ENCODE measurements around the gene DAB1.

DAB1 gene

DNA sequence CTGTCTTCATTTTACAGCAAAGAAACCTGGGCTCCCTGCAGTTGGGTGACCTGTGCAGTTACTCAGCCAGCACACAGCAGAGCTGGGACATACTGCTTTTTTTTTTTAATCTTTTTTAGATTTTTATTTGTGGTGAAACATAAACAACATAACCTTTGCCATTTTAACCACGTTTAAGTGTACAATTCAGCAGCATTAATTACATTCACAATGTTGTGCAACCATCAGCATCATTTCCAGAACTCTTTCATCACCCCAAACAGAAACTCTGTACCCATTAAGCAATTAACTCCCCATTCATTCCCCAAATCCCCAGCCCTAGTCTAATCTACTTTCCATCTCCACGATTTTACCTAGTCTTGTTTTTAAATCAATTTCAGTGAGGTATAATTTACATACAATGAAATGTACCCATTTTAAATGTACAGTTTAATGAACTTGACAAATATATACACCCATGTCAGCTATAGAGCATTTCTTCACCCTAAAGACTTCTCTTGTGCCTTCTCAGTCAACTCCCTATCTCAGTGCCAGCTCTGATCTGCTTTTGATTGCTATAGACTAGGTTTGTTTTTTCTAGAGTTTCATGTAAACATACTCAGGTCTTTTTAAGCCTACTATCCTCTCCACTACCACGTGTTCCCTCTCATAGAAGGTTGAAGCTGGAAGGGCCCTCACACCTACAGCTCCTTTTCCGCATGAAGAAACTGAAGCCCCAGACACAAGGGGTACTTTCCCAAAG is 420.3 kb downstream of the DAB1 start:
- ATAC-seq, result no peak
- Mint-ChIP-seq H3K4me1 (no peaks in the 10 kb centered on the region), H3K36me3 (ENCODE audit: low read depth) (no peaks in the 10 kb centered on the region)

DNA sequence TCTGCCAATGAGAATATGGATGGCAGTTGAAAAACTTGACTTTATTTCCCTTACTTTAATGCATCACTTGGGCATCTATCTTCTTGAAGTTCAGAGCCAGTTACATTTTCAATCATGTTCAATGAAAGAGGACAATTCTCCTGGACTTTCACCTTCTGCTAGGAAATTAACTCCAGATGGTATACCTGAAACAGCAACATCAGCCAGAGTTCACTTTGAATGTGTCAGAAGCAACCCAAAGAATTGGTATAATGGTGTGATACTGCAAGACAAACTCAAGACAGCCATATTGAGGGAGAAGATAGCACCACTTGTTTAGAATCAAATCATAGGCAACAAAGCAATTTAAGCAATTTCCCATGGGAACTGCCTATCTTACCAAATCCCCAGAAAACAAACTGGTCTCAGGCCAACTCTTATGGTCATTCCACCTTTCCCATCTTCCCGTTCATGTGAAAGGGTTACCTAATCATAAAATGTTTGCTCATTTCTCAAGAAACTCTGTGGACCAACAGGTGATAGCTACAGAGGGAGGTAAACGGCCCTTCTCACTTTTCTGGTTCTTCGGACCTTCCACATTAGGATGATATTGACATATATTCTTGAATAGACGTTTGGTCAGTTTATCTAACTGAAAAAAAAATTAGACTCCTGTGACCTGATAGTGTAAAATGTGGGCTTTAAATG is 428.3 kb downstream of the DAB1 start:
- H3K9me3 Mint-ChIP-seq, result no peaks in the 10 kb centered on the region

More for the DNA sequence above, 420.3 kb downstream of the DAB1 start:
- Mint-ChIP-seq H3K27me3 (peaks cover 3% of the 10 kb centered on the region), H3K27ac (no peak overlapping the region), H3K4me3 (no peak overlapping the region), H3K9me3 (no peaks in the 10 kb centered on the region)
- DNase-seq, result no peak

DNA sequence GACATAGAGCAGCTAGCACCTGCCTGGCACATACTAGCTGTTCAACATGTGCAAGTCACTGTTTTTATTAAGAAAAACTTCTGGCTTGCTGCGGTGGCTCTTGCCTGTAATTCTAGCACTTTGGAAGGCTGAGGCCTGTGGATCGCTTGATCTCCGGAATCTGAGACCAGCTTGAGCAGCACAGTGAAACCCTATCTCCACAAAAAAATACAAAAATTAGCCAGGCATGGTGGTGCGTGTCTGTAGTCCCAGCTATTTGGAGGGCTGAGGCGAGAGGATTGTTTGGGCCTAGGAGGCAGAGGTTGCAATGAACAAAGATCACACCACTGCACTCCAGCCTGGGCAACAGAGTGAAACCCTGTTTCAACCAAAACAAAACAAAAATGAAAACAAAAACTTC is 430.4 kb downstream of the DAB1 start:
- Mint-ChIP-seq H3K4me1 (no peaks in the 10 kb centered on the region), H3K9me3 (no peaks in the 10 kb centered on the region), H3K4me3 (no peak overlapping the region), H3K27me3 (peaks cover 2% of the 10 kb centered on the region), H3K27ac (no peak overlapping the region), H3K36me3 (ENCODE audit: low read depth) (no peaks in the 10 kb centered on the region)
- DNase-seq (no peak), ATAC-seq (no peak)

More for the DNA sequence above, 428.3 kb downstream of the DAB1 start:
- no peaks in the 10 kb centered on the region for H3K4me1 Mint-ChIP-seq
- H3K4me3 Mint-ChIP-seq, result no peak overlapping the region
- ATAC-seq (no peak), DNase-seq (no peak)
- H3K36me3 Mint-ChIP-seq (ENCODE audit: low read depth), result no peaks in the 10 kb centered on the region
- peaks cover 2% of the 10 kb centered on the region for H3K27me3 Mint-ChIP-seq
- H3K27ac Mint-ChIP-seq, result no peak overlapping the region

DNA sequence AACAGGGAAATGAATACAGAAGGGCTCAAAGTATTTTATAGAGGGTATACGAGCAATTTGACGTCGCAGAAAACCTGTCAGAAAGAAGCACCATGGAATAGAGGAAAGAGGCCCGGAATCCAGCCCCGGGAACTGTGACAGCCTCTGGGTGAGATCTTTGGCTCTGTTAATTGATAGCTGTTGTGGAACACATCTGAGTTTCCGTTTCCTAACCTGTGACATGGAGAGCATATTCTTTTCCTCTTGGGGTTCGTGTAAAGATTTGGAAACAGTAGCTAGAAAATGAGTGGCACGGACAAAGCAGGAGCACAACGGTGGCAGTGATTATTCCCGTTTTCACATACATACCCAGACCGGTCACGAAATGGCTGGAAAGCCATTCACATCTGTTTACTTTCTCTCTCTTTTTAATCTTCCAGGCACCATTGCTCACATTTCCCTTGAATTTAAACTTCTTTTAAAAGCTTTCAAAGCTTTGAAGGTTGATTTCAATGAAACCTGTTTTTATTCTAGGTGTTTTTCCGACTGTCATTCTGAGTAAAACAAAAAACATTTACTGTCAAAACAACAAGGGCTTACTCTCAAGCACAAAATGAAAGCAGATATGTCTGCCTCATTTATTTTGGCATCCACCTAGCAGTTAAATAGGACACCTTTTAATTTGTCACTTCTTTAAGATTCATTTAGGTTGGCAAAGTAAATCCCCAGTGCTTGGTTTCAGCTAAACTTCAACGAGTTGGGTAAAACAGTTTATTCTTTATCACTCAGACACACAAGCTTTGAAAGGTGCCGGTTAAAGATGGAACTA is 431.3 kb downstream of the DAB1 start:
- Mint-ChIP-seq H3K9me3 (no peaks in the 10 kb centered on the region), H3K27me3 (peaks cover 2% of the 10 kb centered on the region), H3K4me3 (no peak overlapping the region), H3K27ac (no peak overlapping the region), H3K36me3 (ENCODE audit: low read depth) (no peaks in the 10 kb centered on the region), H3K4me1 (no peaks in the 10 kb centered on the region)
- no peak for DNase-seq
- no peak for ATAC-seq

DNA sequence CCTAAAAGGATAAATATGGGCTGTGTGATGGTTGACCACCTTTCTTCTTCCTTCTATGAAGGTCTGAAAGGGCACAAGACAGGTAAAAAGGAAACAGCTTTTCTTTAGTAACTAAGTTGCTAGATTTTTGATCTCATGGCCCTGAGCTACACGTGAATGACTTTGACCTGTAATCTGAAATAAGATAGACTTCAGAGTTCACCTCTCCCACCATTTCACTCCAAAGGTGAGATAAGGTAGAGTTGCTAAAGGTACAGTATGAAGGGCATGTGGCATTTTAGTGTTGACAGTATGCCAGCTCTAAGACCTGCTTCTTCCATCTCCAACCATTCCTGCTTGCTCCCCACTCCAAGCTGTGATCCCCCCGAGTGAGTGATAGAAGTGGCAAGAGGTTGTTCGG is 432.3 kb downstream of the DAB1 start:
- Mint-ChIP-seq H3K27me3 (peaks cover 2% of the 10 kb centered on the region), H3K36me3 (ENCODE audit: low read depth) (no peaks in the 10 kb centered on the region), H3K27ac (no peak overlapping the region), H3K4me3 (no peak overlapping the region), H3K9me3 (no peaks in the 10 kb centered on the region), H3K4me1 (no peaks in the 10 kb centered on the region)
- ATAC-seq (no peak), DNase-seq (no peak)

DNA sequence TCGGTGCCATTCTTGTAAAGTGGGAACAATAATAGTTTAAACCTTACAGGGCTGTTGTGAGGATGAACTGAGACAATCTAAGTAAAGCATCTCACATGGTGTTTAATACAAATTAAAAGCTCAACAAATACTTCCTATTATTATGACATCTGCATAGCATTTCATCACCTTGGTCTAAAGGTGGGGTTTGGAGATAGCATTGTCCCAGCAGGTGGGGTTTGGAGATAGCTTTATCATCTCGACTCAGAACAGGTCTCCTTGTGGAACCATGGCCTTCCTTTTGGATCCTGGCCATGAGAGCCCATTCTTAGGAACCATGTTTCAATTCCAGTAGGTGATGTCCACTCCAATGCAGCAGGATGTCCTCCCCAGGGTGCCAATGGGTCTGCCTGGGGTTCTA is 437.5 kb downstream of the DAB1 start:
- no peaks in the 10 kb centered on the region for H3K27me3 Mint-ChIP-seq
- no peak overlapping the region for H3K27ac Mint-ChIP-seq
- H3K36me3 Mint-ChIP-seq (ENCODE audit: low read depth), result no peaks in the 10 kb centered on the region
- no peaks in the 10 kb centered on the region for H3K9me3 Mint-ChIP-seq
- DNase-seq (no peak), ATAC-seq (no peak)
- no peaks in the 10 kb centered on the region for H3K4me1 Mint-ChIP-seq
- no peak overlapping the region for H3K4me3 Mint-ChIP-seq

DNA sequence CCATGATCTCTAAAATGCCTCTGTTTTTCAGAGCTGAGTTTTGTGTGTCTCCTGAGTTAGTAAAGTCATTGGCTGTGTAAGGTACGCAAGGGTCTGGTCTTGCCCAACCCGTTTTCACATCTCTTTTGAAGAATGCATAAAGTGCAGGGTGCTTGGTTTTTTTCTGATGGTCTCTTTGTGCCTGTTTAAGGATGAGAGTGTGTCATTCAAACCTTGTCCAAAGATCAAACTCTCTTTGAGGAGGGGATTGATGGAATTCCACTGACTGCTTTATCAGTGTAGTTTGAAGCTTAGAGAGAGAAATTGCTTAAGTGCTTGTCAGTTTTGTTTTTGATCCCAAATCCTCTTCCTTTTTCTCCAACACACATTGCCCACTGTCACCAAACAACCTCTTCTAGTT is 438.0 kb downstream of the DAB1 start:
- Mint-ChIP-seq H3K9me3 (no peaks in the 10 kb centered on the region), H3K4me3 (no peak overlapping the region), H3K27ac (no peak overlapping the region)

DNA sequence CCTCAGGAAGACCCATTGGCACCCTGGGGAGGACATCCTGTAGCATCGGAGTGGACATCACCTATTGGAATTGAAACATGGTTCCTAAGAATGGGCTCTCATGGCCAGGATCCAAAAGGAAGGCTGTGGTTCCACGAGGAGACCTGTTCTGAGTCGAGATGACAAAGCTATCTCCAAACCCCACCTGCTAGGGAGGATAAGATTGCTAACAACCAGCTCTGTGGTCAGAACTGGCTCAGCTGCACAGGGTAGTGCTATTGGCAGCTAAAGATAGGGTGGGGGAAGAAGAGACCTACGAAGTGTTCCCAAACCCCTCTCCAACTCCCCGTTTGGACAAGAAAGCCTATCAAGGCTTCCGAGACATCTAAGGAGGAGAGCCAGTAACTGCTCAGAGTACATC is 440.4 kb downstream of the DAB1 start:
- Mint-ChIP-seq H3K9me3 (no peaks in the 10 kb centered on the region), H3K36me3 (ENCODE audit: low read depth) (no peaks in the 10 kb centered on the region), H3K27ac (no peak overlapping the region), H3K27me3 (peaks cover 4% of the 10 kb centered on the region), H3K4me3 (no peak overlapping the region), H3K4me1 (no peaks in the 10 kb centered on the region)
- no peak for DNase-seq
- no peak for ATAC-seq

More for the DNA sequence above, 438.0 kb downstream of the DAB1 start:
- no peaks in the 10 kb centered on the region for H3K4me1 Mint-ChIP-seq
- DNase-seq, result no peak
- ATAC-seq, result no peak
- H3K27me3 Mint-ChIP-seq, result peaks cover under 1% of the 10 kb centered on the region
- H3K36me3 Mint-ChIP-seq (ENCODE audit: low read depth), result no peaks in the 10 kb centered on the region

DNA sequence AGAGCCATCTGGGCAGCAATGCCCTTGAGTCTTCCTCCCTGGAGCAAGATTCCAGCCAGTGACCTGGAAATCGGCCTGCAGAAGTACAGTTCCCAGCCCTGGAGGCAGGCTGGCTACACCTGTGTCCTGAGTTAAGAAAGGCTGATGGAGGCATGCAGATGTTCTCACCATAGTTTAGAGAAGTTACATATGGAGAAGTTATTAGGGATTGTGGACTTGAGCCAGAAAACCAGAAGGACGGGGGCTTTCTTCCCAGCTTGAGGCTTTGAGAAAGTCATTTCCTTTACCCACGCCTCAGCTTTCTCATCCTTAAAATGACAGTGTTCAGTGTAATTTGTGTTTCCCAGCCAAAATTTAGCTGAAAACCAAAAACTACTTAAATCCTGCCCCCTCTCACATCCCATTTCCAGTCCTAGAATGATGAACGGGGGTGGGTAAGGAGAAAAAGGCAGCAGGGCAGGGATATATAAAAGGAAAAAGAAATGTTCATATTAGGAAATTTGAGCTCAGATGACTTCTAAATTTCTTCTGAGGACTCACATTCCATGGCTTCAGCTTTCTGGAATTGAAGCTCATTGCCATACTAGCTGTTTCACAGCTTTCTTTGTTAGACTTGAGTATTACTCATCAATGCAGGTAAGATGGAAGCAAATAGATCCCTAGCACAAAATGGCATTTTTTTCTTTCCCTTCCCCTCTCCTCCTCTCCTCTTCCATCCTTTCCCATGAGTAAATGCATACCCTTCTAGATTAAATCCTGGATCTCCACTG is 443.7 kb downstream of the DAB1 start:
- Mint-ChIP-seq H3K36me3 (ENCODE audit: low read depth) (no peaks in the 10 kb centered on the region), H3K27me3 (peaks cover 4% of the 10 kb centered on the region), H3K4me3 (no peak overlapping the region), H3K9me3 (no peaks in the 10 kb centered on the region), H3K27ac (no peak overlapping the region), H3K4me1 (no peaks in the 10 kb centered on the region)
- DNase-seq (no peak), ATAC-seq (no peak)

DNA sequence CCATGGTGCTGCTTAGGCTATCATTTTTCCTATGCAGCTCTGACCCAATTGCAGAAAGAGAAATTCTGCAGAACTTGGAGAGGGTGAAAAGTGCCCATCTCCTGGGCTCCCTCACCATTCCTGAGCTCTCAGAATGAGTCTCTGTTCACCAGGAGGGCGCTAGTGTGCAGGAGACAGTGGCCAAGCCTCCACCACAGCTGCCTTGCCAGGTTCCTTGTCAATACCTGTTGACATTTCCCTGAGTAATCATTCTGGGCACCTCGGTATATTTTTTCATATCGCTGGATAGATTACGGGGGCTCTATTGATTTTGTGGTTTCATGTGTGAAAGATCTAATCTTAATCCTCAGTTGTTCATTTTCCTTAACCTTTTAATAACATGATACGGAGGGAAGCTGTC is 445.0 kb downstream of the DAB1 start:
- Mint-ChIP-seq H3K36me3 (ENCODE audit: low read depth) (no peaks in the 10 kb centered on the region), H3K27ac (no peak overlapping the region), H3K27me3 (peaks cover 4% of the 10 kb centered on the region), H3K9me3 (no peaks in the 10 kb centered on the region), H3K4me1 (no peaks in the 10 kb centered on the region), H3K4me3 (no peak overlapping the region)
- DNase-seq, result no peak
- ATAC-seq, result no peak

DNA sequence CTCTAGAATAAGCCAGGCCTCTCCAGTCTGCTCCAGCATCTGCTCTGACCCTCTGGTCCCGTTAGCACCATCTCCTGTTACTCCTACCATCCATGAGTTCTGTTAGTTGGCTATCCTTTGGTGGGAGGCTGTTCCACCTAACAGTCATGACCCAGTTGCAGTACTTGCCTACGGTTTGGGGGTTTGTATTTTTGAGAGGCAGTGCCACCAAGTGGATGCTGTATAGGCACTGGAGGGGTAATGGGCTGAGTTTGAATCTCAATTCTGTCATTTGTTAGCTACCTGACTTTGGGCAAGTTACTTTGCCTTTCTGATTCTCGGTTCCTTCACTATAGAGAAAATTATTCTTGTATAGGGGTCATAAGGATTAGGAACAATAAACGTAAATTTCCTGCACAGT is 445.9 kb downstream of the DAB1 start:
- no peaks in the 10 kb centered on the region for H3K4me1 Mint-ChIP-seq
- no peaks in the 10 kb centered on the region for H3K9me3 Mint-ChIP-seq
- H3K4me3 Mint-ChIP-seq, result no peak overlapping the region
- H3K27ac Mint-ChIP-seq, result no peak overlapping the region
- H3K36me3 Mint-ChIP-seq (ENCODE audit: low read depth), result no peaks in the 10 kb centered on the region
- no peak for DNase-seq
- peaks cover 4% of the 10 kb centered on the region for H3K27me3 Mint-ChIP-seq
- no peak for ATAC-seq

DNA sequence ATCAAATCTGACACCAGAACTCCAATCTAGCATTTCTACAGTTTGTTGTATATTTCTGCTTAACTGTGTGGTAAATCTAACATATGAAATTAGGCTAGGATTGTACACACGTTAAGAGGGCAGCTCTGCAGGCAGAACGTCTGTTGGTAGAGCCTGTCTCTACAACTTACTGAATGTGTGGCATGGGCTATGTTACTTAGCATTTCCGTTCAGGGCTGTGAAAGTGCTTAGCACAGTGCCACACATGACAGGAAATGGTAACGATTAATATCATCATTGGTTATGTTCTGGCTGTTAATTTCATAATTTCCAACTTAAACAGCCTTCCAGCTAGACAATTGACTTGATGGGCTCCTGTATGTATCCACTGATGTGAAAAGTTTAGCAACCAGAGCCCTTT is 448.4 kb downstream of the DAB1 start:
- Mint-ChIP-seq H3K27ac (no peak overlapping the region), H3K27me3 (no peaks in the 10 kb centered on the region), H3K4me1 (no peaks in the 10 kb centered on the region), H3K36me3 (ENCODE audit: low read depth) (no peaks in the 10 kb centered on the region), H3K4me3 (no peak overlapping the region), H3K9me3 (no peaks in the 10 kb centered on the region)
- DNase-seq (no peak), ATAC-seq (no peak)

DNA sequence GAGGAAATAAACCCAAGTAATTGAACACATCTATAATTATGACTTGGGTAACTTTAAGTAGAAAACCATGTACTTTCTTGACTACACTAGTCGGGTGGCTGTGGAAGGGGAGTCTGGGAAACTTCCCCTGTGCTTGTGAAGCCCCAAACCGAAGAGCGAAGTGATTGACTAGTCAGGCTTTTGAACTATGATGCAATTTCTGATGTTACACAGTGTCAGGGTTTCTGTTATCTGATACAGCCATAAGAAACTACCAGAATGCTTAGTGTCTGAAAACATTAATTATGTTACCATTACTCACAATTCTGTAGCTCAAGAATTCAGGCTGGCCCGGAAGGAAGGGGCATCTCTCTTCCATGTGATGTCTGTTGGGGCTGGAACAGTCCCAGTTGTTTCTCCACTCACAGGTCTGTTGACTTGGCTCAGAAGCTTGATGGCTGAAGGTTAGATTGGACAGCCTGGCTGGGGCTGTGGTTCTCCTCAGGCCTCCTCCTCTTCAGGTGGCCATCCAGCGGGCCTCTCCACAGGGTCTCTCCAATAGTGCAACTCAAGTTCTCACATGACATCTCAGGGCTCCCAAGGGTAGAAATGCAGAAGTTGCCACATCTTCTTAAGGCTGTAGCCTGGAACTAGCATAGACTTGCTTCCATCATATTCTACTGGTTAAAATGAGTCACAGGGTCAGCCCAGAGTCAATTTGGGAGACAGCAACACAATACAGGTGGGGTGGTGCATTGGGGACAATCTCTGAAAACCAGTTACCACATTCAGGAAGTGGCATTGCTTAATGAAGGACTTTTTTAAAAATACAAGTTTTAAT is 449.7 kb downstream of the DAB1 start:
- DNase-seq, result no peak
- H3K27me3 Mint-ChIP-seq, result no peaks in the 10 kb centered on the region
- no peak overlapping the region for H3K27ac Mint-ChIP-seq
- ATAC-seq, result no peak
- no peaks in the 10 kb centered on the region for H3K36me3 Mint-ChIP-seq (ENCODE audit: low read depth)
- no peak overlapping the region for H3K4me3 Mint-ChIP-seq
- no peaks in the 10 kb centered on the region for H3K4me1 Mint-ChIP-seq
- H3K9me3 Mint-ChIP-seq, result no peaks in the 10 kb centered on the region

DNA sequence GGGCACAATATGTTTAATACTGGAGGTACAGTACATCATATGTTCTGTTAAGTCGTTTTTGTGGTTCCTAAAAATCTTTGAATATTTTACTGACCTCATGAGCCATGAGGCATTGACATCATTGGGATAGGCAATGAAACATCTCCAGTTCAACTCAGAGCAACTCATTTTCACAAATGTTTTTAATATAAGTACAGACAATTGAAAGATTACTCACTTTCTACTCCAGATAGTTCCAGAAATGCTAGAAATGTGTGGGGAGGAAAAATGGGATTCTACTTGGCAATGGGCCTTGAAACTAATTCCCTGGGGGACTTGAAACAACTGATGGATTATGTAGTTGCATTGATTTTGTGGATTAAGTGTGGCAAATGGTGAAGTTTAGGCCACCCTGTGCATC is 450.9 kb downstream of the DAB1 start:
- H3K36me3 Mint-ChIP-seq (ENCODE audit: low read depth), result no peaks in the 10 kb centered on the region
- H3K27ac Mint-ChIP-seq, result no peak overlapping the region
- H3K27me3 Mint-ChIP-seq, result peaks cover 3% of the 10 kb centered on the region
- ATAC-seq (no peak), DNase-seq (no peak)
- H3K4me1 Mint-ChIP-seq, result no peaks in the 10 kb centered on the region
- H3K9me3 Mint-ChIP-seq, result peaks cover 9% of the 10 kb centered on the region
- H3K4me3 Mint-ChIP-seq, result no peak overlapping the region
